NCI-H748 treated with DMSO at 0.1 percent for 48 hours (cell line): ENCODE measurements around the gene CTSA.

Experiments used
- DNase-seq: peaks from one replicate; lab custom pipeline; 2025; lab: John Stamatoyannopoulos, UW

The CTSA gene

DNA sequence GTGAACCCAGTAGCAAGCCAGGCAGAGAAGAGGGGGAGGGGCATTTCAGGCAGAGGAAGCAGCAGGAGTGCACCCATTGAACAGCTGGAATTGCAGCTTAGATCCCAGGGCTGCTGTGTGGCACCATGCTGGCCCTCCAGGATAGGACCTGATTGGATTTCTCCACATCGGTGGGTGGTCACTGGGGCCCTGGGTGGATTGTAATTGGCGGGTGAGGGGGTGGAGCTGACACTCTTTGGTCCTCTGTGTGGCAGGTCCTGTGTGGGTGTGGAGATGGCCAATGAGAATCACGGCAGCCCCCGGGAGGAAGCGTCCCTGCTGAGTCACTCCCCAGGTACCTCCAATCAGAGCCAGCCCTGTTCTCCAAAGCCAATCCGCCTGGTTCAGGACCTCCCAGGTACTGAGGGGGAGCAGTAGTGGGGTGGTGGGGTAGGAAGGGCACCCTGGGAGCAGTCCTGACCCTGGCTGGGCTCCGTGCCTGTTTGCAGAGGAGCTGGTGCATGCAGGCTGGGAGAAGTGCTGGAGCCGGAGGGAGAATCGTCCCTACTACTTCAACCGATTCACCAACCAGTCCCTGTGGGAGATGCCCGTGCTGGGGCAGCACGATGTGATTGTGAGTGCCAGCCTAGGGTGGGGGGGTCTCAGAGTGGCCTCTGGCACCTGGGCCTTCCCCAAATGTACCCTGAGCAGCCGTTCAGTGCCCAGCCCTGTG lies 47.7 kb downstream of the CTSA start:
- no peak for DNase-seq

GRCh38 chr20:45940053-45940452 lies 48.9 kb downstream of the CTSA start:
- DNase-seq: no peak

GRCh38 chr20:45940469-45940868 lies 49.3 kb downstream of the CTSA start:
- no peak for DNase-seq

DNA sequence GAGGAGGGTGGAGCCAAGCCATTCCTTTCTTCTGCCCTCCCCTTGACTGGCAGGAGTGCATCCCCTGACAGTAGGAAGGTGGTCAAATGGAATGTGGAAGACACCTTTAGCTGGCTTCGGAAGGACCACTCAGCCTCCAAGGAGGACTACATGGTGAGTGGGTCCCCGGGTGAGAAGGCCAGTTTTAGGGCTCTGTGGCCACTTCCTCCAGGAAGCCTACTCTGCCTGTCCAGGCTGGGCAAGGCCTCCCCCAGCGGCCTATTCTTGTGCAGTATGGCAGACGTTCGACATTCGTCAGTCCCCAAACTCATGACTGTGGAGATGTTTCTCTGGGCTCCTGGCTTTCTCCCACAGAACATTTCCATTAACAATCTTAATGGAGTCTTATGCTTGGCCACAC lies 52.5 kb downstream of the CTSA start:
- DNase-seq: no peak

DNA sequence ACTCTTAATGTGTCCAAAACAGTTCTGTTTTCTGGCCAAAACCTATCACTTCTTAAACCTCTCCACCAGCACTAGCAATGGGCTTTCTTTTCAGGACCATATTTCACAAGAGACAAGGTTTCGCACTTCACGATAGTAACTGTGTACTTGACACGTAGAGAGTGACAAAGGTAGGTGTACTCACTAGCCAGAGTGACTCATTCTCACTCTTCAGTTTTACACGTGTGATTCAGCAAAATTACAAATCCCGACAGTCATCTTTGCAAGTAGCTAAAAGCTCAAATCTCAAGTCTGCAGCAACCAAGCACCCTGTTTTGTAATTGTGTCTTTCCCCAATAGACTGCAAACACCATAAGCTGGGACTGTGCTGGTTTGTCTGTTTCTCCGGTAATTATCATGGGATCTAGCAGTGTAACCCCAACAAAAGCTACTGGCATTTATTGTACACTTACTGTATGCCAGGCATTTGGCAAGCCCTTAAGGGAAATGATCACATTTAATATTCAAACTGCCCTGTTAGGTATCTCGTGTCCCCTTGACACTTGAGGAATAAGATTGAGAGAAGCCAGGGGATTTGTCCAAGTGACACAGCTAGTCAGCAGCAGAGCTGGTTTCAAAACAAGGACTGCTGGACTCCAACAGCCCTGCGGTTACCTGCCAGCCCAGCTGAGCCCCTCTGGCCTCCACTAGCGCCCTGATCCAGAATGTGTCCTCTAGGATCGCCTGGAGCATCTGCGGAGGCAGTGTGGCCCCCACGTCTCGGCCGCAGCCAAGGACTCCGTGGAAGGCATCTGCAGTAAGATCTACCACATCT lies 53.2 kb downstream of the CTSA start:
- no peak for DNase-seq

- no peak for DNase-seq
Observed at GRCh38 chr20:45944965-45945677, 54.0 kb downstream of the CTSA start.

DNA sequence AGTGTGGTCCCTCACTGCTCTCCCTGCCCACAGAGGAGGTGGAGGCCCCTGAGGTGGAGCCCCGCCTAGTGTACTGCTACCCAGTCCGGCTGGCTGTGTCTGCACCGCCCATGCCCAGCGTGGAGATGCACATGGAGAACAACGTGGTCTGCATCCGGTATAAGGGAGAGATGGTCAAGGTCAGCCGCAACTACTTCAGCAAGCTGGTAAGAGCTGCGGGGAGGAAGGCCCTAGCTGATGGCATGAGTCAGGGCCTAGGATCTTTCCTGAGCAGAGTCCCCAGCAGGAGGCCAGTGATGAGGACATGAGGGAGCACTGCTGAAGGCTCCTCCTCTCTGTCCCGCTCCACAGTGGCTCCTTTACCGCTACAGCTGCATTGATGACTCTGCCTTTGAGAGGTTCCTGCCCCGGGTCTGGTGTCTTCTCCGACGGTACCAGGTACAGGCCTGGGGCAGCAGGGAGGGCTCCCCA lies 54.6 kb downstream of the CTSA start:
- no peak for DNase-seq

DNA sequence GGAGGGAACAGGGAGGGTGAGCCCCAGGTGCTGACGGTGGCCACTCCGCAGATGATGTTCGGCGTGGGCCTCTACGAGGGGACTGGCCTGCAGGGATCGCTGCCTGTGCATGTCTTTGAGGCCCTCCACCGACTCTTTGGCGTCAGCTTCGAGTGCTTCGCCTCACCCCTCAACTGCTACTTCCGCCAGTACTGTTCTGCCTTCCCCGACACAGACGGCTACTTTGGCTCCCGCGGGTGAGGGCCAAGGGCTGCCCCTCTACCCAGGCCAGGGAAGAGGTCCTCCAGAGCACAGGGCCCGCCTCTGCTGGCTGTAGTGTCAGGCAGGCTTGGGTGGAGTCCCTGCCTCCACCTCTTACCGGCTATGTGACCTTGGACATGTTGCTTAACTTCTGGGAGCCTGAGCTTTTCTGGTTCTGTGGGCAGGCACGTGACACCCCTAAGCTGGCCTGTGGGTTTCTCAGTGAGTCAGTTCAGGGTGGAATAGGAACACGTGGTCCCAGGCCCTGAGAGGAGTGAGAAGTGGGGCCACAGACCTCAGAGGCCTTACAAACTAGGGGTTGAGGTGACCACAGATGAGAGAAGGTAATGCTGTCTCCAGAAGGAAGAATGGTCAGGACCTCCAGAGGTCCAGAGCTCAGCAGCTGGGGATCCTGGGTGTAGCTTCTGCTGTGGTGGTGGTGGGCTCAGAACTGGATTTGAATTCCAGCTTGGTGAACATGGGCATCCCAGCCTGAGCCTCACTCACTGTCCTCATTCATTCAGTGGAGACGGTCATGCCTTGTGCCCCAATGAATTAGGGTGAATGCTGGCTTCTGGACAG lies 55.2 kb downstream of the CTSA start:
- no peak for DNase-seq

DNA sequence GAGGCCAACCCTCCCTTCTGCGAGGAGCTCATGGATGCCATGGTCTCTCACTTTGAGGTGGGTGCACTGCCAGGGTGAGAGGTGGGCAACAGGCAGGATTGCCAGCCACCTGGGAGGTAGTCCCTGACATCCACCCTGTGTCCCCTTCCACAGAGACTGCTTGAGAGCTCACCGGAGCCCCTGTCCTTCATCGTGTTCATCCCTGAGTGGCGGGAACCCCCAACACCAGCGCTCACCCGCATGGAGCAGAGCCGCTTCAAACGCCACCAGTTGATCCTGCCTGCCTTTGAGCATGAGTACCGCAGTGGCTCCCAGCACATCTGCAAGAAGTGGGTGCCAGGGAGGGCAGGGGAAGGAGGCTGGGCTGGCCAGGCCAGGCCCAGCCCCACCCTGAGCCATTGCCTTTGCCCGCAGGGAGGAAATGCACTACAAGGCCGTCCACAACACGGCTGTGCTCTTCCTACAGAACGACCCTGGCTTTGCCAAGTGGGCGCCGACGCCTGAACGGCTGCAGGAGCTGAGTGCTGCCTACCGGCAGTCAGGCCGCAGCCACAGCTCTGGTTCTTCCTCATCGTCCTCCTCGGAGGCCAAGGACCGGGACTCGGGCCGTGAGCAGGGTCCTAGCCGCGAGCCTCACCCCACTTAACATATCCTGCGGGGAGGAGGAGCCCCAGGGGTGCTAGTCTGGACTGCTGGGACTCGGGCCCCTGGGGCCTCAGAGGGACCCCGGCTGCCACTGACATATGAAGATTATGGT lies 56.2 kb downstream of the CTSA start:
- no peak for DNase-seq

DNA sequence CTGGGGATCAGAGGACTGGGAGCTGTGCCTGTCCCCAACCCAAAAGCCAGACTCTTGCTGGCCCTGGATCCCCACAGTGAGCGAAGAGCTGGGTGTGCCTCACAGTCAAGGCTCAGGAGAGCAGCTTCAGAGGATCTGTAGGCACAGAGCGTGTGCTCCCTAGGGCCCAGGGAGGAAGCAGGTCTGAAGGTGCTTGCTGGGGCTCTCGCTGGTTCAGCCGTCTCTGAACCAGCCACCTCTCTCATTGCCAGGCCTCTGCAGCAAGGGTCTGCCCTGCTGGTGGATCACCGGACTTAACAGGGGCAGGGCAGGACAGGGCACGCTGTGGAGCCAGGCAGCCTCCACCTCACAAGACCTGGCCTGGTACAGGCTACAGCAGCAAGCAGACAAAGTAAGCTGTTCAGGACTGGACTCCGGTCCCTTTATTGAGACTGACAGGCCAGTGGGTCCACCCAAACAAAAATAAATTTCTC lies 57.2 kb downstream of the CTSA start:
- no peak for DNase-seq
